Rectal smooth muscle tissue (tissue), 1 donor: ENCODE results near the gene BAAT.
"Not testable (repeated sequence)": the region's sequence is repeated elsewhere in the genome, so short reads cannot be mapped to it uniquely, and the experiment has no call there.

Experiments used
- H3K27ac ChIP-seq: one replicate; pipeline ENCODE4 v1.7.0; 2013; ENCODE audit warnings: low read depth, low read length, inconsistent platforms
- H3K27me3 ChIP-seq: one replicate; pipeline ENCODE4 v1.7.0; 2013; ENCODE audit warnings: low read length; ENCODE audit not compliant: control insufficient read depth, insufficient read depth
- H3K36me3 ChIP-seq: one replicate; pipeline ENCODE4 v1.7.0; 2013; ENCODE audit warnings: low read length; ENCODE audit not compliant: control insufficient read depth, insufficient read depth
- H3K4me1 ChIP-seq: one replicate; pipeline ENCODE4 v1.7.0; 2013; ENCODE audit warnings: low read length; ENCODE audit not compliant: control insufficient read depth, insufficient read depth
- H3K4me3 ChIP-seq: one replicate; pipeline ENCODE4 v1.7.0; 2013; ENCODE audit warnings: low read length
- H3K9ac ChIP-seq: one replicate; pipeline ENCODE4 v1.7.0; 2013; ENCODE audit warnings: low read length

Gene BAAT

DNA sequence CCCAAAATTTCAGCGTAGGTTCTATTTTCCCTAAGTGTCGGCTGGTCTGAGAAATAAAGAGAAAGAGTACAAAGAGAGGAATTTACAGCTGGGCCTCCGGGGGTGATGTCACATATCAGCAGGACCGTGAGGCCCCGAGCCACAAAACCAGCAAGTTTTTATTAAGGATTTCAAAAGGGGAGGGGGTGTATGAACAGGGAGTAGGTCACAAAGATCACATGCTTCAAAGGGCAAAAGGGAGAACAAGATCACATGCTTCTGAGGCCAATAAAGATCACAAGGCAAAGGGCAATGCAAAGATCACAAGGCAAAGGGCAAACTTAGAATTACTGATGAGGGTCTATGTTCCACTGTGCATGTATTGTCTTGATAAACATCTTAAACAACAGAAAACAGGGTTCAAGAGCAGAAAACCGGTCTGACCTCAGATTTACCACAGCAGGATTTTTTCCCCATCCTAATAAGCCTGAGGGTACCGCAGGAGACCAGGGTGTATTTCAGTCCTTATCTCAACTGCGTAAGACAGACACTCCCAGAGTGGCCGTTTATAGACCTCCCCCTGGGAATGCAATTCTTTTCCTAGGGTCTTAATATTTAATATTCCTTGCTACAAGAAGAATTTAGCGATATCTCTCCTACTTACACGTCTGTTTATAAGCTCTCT, at the start of gene BAAT:
Gene BAAT, minus strand, starts transcription at position 134 of the 664 bp plus-strand sequence. CDS start 13,602 bp downstream, outside the sequence.
- H3K4me1 ChIP-seq, H3K4me3 ChIP-seq, H3K9ac ChIP-seq, H3K27me3 ChIP-seq, H3K36me3 ChIP-seq, H3K27ac ChIP-seq: not testable (repeated sequence)

DNA sequence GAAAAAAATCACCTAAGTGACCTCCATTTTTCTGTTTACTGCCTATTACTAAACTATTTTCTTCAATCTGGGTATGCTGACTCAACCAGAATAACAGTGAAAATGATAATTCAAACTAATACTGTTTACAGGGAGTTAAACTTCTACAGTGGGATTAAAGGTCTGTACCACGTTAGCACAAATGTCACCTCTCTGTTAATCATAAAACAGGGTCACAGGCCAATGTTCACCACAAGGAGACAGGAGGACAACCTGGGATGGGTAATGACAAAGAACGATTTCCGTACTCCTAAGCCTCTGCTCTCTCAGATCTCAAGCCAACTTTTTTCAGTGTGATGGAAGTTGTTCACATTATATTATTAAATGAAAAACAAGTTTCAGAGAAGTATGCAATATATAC, 48.4 kb upstream of the BAAT start:
- Histone ChIP-seq H3K36me3 (no peaks in the 10 kb centered on the region), H3K27me3 (no peaks in the 10 kb centered on the region), H3K4me1 (no peaks in the 10 kb centered on the region), H3K27ac (no peak overlapping the region), H3K4me3 (no peak overlapping the region), H3K9ac (no peak overlapping the region)

DNA sequence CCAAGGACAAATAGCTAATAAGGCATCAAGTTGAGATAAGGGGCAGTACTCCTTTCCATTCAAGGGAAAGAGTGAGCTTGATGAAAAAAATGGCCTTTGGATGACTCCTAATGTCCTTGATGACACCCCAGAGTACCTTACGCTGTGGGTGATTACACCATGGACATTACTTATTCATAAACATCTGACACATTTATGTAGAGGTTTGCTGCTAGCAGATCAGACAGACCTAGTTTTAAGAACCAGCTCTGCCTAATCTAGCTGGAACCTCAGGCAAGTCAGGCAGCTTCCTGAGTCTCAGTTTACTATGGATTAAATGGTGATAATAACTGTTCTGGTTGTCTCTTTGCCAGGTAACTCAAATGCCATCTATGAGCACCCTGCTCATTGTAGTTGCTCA, 47.9 kb upstream of the BAAT start:
- H3K4me1 ChIP-seq, result no peaks in the 10 kb centered on the region
- no peaks in the 10 kb centered on the region for H3K36me3 ChIP-seq
- no peak overlapping the region for H3K9ac ChIP-seq
- H3K27me3 ChIP-seq, result no peaks in the 10 kb centered on the region
- H3K4me3 ChIP-seq, result no peak overlapping the region
- no peak overlapping the region for H3K27ac ChIP-seq

DNA sequence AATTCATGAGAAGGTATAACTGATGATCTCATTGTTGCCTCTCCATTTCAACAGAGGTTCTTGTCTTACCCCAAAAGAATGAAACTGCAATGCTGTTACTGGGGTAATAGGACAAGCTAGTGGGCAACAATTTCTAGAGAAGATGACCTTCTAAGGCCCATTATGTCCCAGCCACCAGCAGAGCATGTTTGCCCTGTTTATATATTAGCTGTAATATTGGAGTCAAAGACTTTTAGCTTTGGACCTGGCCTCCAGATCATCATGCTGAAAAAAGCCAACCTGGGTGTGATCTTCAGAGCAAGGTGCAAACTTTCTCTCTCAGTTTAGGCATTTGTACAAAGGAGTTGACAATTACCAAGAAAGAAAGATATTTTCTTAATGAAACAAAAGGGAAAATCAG, 47.4 kb upstream of the BAAT start:
- Histone ChIP-seq H3K36me3 (no peaks in the 10 kb centered on the region), H3K27me3 (no peaks in the 10 kb centered on the region), H3K9ac (no peak overlapping the region), H3K4me3 (no peak overlapping the region), H3K4me1 (no peaks in the 10 kb centered on the region), H3K27ac (no peak overlapping the region)

DNA sequence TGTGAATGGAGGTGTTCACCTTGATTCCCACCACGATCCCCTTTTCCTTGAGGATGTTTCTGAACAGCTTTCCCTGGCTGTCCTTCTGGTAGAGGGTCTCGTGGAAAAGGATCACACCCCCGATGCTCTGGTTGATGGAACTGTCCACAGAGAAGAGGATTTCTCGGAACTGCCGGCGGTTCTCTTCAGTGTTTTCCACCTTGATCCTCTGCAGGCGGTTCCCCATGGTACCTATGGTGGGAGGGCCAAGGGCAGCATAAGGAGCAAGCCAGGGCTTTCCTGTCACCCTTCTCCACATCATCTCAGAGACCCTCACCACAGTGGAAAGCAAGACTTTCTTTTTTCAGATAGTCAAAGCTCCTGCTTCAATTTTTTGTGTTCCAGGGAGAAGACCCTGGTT, 44.9 kb upstream of the BAAT start:
- Histone ChIP-seq H3K36me3 (no peaks in the 10 kb centered on the region), H3K4me3 (no peak overlapping the region), H3K27me3 (no peaks in the 10 kb centered on the region), H3K27ac (no peak overlapping the region), H3K9ac (no peak overlapping the region), H3K4me1 (no peaks in the 10 kb centered on the region)

DNA sequence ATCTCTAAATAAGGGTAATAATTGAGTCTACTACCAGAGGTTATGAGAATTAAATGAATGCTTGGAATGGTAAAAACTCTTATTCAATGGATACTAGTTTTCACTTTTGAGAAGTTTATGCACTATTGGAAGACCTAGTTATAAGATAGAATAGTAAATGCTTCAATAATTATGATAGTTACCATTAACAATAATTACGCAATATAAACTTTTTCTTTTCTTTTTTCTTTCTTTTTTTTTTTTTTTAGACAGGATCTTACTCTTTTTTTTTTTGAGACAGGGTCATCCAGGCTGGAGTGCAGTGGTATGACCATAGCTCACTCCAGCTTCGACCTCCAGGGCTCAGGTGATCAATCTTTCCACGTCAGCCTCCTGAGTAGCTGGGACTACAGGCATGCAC, 44.1 kb upstream of the BAAT start:
- H3K4me1 ChIP-seq, result no peaks in the 10 kb centered on the region

DNA sequence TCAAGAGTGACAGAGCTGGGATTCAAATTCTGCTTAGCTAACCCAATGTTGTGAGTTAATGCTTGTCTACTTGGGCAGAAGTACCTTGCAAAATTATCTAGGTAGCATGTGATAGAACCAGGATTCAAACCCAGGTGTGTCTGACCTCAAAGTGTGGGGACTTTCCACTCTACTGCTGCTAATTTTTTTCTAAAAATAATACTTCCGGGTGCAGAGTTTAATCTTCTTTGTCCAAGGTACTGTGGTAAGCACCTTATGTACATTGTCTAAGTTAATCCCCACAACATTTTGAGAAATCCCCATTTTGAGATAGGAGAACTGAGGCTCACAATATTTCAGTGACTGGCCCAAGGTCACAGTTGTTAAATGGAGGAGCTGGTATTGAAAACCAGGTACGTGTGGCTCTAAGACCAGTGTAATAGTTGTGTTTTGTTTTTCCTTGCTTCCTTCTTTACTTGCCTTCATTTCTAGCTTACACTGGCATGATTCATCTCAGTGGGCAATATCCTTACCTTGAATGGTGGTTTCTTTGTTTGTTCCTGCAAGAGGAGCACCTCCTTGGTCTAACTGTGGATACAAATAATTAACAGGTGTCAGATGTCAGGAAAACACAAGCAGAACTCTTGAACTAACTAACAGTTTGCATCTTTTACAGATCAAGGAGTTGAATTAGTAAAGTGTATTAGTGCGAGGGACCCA, 43.3 kb upstream of the BAAT start:
- H3K4me1 ChIP-seq, result no peaks in the 10 kb centered on the region
- H3K27me3 ChIP-seq, result no peaks in the 10 kb centered on the region
- no peak overlapping the region for H3K9ac ChIP-seq
- H3K36me3 ChIP-seq, result no peaks in the 10 kb centered on the region
- H3K27ac ChIP-seq, result no peak overlapping the region
- H3K4me3 ChIP-seq, result no peak overlapping the region

More for the DNA sequence above, 44.1 kb upstream of the BAAT start:
- H3K27me3 ChIP-seq, result no peaks in the 10 kb centered on the region
- no peak overlapping the region for H3K9ac ChIP-seq
- H3K27ac ChIP-seq, result no peak overlapping the region
- no peaks in the 10 kb centered on the region for H3K36me3 ChIP-seq
- no peak overlapping the region for H3K4me3 ChIP-seq

DNA sequence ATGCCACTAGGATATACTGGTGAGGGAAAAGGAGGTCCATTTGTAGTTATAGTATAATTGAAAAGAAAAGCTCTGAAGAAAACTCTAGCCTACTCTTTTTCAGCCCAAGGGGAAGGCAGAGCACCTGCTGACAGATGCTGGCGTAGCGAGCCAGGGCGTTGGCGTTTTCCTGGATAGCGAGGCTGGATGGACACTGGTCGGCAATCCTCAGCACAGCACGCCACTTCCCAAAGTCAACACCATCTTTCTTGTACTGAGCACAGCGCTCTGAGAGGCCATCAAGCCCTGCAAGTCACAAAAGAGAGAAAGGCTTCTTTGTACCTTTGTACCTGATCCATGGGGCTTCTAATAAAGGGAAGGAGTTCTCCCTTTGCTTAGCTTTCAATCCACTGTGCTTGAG, 42.6 kb upstream of the BAAT start:
- H3K4me1 ChIP-seq, result no peaks in the 10 kb centered on the region
- no peak overlapping the region for H3K27ac ChIP-seq
- no peak overlapping the region for H3K9ac ChIP-seq
- H3K27me3 ChIP-seq, result no peaks in the 10 kb centered on the region
- H3K4me3 ChIP-seq, result no peak overlapping the region
- no peaks in the 10 kb centered on the region for H3K36me3 ChIP-seq

DNA sequence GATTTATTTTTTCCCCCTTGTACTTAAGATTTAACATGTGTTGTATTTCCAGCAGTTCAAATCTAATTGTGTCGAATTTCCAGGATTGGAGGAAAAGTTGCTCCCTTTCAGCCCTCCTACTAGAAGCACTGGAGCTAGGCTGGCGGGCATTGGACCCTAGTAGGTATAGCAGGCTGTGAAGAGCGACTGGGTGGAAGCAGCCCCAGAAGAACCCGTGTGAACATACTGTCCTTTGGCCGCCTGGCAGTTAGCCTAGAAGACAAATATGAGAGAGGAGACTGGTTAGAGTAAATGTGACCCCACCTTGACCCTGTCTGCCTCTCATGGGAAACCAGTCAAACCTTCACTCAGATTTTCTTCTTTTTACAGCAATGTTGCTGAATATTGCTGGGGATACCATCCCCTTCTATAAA, 36.9 kb upstream of the BAAT start:
- H3K4me3 ChIP-seq, result no peak overlapping the region
- H3K36me3 ChIP-seq, result no peaks in the 10 kb centered on the region
- H3K27ac ChIP-seq, result no peak overlapping the region
- no peaks in the 10 kb centered on the region for H3K4me1 ChIP-seq
- H3K9ac ChIP-seq, result no peak overlapping the region
- H3K27me3 ChIP-seq, result no peaks in the 10 kb centered on the region

DNA sequence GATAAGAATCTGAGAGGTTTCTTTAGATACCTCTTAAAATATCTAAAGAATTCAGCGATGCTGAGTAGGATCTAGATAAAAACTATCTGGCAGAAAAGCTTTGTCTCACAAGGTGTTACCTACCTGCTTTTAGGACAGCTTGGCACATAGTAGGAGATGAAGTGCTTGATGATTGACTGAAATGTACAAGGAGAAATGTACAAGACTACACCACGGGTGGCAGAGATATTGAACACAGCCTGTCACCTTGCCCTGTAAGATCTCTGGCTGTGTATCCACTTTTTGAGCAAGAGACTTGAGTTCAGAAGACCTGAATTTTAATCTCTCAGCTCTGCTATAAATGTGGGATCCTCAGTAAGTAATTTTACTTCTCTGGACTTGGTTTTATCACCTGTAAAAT, 35.1 kb upstream of the BAAT start:
- Histone ChIP-seq H3K27ac (no peak overlapping the region), H3K4me3 (no peak overlapping the region), H3K27me3 (no peaks in the 10 kb centered on the region), H3K4me1 (no peaks in the 10 kb centered on the region), H3K9ac (no peak overlapping the region), H3K36me3 (no peaks in the 10 kb centered on the region)

DNA sequence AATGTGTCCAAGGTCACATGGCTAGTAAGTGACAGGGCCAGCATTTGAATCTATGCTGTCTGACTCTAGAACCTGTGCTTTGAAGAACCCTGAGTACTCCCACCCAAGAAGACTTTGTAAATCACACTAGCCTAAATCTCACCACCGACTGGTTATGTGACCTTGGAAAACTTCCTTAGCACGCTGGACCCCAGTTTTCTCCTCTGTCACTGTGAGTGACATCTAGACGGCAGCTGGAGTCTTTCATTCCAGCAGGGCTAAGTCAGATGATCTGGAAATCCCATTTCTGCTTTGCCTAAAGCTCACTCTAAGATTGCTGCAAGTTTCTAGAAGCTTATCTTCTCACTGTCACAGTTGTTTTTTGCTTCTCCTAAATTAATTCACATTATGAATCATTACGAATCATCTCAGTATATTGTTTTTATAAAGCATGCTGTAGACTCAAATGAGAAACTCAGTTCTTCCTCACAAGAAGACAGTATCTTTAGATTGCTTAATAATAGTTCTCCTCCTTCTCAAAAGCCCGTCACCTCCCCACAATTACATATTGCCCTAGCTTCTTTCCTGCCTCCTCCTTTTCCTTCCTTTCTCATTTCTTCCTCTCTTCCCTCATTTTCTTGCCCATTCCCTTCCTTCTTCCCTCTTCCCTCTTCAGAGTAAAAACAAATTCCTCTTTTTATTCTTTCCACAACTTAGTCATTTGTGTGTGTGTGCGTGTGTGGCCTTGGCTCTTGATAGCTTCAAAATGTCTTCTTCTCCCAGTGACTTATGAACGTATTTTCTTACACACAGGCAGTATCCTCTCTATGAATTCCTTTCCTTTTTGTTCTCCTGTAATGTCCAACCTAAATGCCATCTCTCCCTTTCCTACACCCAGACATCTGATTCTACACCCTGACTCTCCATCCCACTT, 34.0 kb upstream of the BAAT start:
- Histone ChIP-seq H3K36me3 (no peaks in the 10 kb centered on the region), H3K4me1 (no peaks in the 10 kb centered on the region), H3K27me3 (no peaks in the 10 kb centered on the region), H3K4me3 (no peak overlapping the region), H3K9ac (no peak overlapping the region), H3K27ac (no peak overlapping the region)

DNA sequence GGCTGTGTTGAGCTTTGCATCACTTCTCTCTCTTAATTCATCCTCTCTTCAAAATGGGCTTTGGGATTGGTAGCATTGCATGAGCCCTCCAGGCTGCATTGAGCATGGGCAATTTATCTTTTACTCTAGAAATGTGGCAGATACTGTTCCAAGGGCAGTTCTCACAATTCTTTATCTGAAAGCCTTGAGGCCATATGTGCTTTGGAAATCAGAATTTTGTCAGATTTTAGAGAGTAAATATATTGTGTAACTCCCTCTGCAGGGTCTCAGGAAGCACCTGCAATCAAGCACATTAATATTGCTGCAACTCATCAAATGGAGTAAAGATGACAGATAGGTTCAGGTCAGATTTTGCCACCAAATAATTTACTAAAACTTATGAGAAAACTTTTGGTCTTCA, 33.2 kb upstream of the BAAT start:
- H3K27me3 ChIP-seq, result no peaks in the 10 kb centered on the region
- H3K4me3 ChIP-seq, result no peak overlapping the region
- H3K9ac ChIP-seq, result no peak overlapping the region
- no peaks in the 10 kb centered on the region for H3K4me1 ChIP-seq
- no peak overlapping the region for H3K27ac ChIP-seq
- no peaks in the 10 kb centered on the region for H3K36me3 ChIP-seq
